GM18868 (cell line): Measurements from ENCODE around the gene MYH16.
"Not testable (repeated sequence)": the region's sequence is repeated elsewhere in the genome, so short reads cannot be mapped to it uniquely, and the experiment has no call there.

Source experiments
- ATAC-seq: cut with Tn5 transposase; IDR thresholded peaks from one replicate; pipeline ENCODE4 v1.9.1; 2021; ENCODE audit warnings: mild to moderate bottlenecking, moderate library complexity; ENCODE audit not compliant: unreplicated experiment

Gene MYH16

GRCh38 chr7:99350641-99351040, 78.0 kb downstream of the MYH16 start:
- ATAC-seq: not testable (repeated sequence)

GRCh38 chr7:99352247-99352646, 79.6 kb downstream of the MYH16 start:
- no peak for ATAC-seq

DNA sequence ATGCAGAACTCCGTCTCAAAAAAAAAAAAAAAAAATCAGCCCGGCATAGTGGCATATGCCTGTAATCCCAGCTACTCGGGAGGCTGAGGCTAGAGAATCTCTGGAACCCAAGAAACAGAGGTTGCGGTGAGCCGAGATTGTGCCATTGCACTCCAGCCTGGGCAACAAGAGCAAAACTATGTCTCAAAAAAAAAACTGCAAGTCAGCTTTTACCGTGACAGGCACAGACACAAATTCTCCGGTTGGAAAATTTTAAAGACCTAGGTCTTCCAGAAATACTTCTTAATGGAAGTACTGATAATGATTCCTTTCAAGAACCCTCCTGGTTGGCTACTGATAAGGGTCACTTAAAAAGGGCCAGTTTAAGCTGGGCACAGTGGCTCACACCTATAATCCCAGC, 82.5 kb downstream of the MYH16 start:
- ATAC-seq: no peak

DNA sequence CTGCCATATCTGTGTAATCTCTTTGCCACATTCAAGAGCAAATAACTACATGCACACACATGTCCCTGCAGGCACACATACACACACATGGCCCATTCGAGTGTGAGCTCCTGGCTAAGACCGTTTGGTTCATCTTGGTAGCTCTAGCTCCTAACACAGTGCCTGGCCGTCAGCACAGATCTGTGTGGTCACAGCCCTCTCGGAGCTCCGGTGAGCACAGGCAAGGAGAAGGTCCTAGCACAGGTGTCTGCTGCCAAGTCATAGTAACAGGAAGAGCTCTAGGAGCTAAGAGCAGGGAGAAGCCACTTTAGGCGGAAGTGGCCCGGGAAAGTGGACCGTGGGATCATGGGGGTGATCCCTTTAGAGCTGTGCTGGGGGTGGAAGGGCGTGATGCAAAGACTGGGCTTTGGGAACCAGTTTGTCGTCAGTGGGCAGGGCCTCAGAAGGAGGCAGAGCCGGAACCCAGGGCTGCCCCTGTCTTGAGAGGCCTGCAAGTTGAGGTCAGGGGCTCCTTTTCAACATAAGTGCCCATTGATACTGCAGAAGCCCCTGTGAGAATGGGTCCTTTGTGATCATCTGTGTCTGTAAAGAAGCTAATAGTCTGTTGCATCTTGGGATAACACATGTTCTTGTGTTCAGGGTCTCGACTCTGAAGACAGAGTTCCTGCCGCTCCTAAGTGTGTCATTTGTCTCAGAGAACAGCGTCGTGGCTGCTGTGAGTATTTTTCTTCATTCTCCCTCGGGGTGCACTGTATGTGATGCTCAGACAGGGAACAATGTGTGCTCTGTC, 85.3 kb downstream of the MYH16 start:
- ATAC-seq: no peak

GRCh38 chr7:99358521-99358920, 85.9 kb downstream of the MYH16 start:
- not testable (repeated sequence) for ATAC-seq

GRCh38 chr7:99359465-99360154, 87.0 kb downstream of the MYH16 start:
- ATAC-seq: no peak
